Activated naive CD8-positive, alpha-beta T cell (primary cell): Measurements from ENCODE around the gene SLIT3.
A peak's percentile ranks its signal among the peaks of the same experiment; 100 is the strongest.
"Not testable (repeated sequence)": the region's sequence is repeated elsewhere in the genome, so short reads cannot be mapped to it uniquely, and the experiment has no call there.

Experiments
- H3K27ac Mint-ChIP-seq: one replicate; pipeline ENCODE4 v1.8.0; 2021; ENCODE audit warnings: mixed read lengths
- H3K27me3 Mint-ChIP-seq: one replicate; pipeline ENCODE4 v1.8.0; 2021; ENCODE audit warnings: mixed read lengths
- H3K36me3 Mint-ChIP-seq: one replicate; pipeline ENCODE4 v1.8.0; 2021; ENCODE audit warnings: mixed read lengths
- H3K4me1 Mint-ChIP-seq: one replicate; pipeline ENCODE4 v1.8.0; 2021; ENCODE audit warnings: low read depth, mixed read lengths
- H3K4me3 Mint-ChIP-seq: one replicate; pipeline ENCODE4 v1.8.0; 2021; ENCODE audit warnings: mild to moderate bottlenecking, mixed read lengths
- H3K9me3 Mint-ChIP-seq: one replicate; pipeline ENCODE4 v1.8.0; 2021; ENCODE audit warnings: low read depth, mixed read lengths

The SLIT3 gene

GRCh38 chr5:168746126-168746892 lies 554.6 kb downstream of the SLIT3 start:
- H3K36me3 Mint-ChIP-seq, H3K9me3 Mint-ChIP-seq, H3K27me3 Mint-ChIP-seq, H3K4me3 Mint-ChIP-seq, H3K4me1 Mint-ChIP-seq: not testable (repeated sequence)
- peak overlapping the region; percentile 50 for H3K27ac Mint-ChIP-seq

- Mint-ChIP-seq H3K9me3 (no peaks in the 10 kb centered on the region), H3K27me3 (no peaks in the 10 kb centered on the region), H3K4me1 (no peaks in the 10 kb centered on the region), H3K27ac (no peak overlapping the region), H3K4me3 (no peak overlapping the region), H3K36me3 (no peaks in the 10 kb centered on the region)
These were observed 557.3 kb downstream of the SLIT3 start for GRCh38 chr5:168743617-168744016.

- H3K27ac Mint-ChIP-seq, H3K9me3 Mint-ChIP-seq, H3K36me3 Mint-ChIP-seq, H3K27me3 Mint-ChIP-seq, H3K4me1 Mint-ChIP-seq, H3K4me3 Mint-ChIP-seq: not testable (repeated sequence)
These were observed 558.6 kb downstream of the SLIT3 start for GRCh38 chr5:168742311-168742710.

- Mint-ChIP-seq H3K36me3 (no peaks in the 10 kb centered on the region), H3K27me3 (peaks cover 6% of the 10 kb centered on the region), H3K4me3 (no peak overlapping the region), H3K9me3 (no peaks in the 10 kb centered on the region), H3K27ac (no peak overlapping the region), H3K4me1 (no peaks in the 10 kb centered on the region)
These were observed 560.1 kb downstream of the SLIT3 start for GRCh38 chr5:168740811-168741213.

GRCh38 chr5:168740092-168740800 lies 560.7 kb downstream of the SLIT3 start:
- Mint-ChIP-seq H3K4me1 (no peaks in the 10 kb centered on the region), H3K9me3 (no peaks in the 10 kb centered on the region), H3K36me3 (no peaks in the 10 kb centered on the region), H3K27me3 (peaks cover 6% of the 10 kb centered on the region), H3K4me3 (no peak overlapping the region), H3K27ac (no peak overlapping the region)

GRCh38 chr5:168737066-168737465 lies 563.9 kb downstream of the SLIT3 start:
- H3K9me3 Mint-ChIP-seq: no peaks in the 10 kb centered on the region
- no peaks in the 10 kb centered on the region for H3K4me1 Mint-ChIP-seq
- no peak overlapping the region for H3K4me3 Mint-ChIP-seq
- no peak overlapping the region for H3K27ac Mint-ChIP-seq
- H3K36me3 Mint-ChIP-seq: no peaks in the 10 kb centered on the region
- peaks cover 6% of the 10 kb centered on the region for H3K27me3 Mint-ChIP-seq

GRCh38 chr5:168736281-168736831 lies 564.6 kb downstream of the SLIT3 start:
- Mint-ChIP-seq H3K4me1 (no peaks in the 10 kb centered on the region), H3K27ac (no peak overlapping the region), H3K9me3 (no peaks in the 10 kb centered on the region), H3K36me3 (no peaks in the 10 kb centered on the region), H3K4me3 (no peak overlapping the region), H3K27me3 (peaks cover 6% of the 10 kb centered on the region)

- H3K36me3 Mint-ChIP-seq: peaks cover 4% of the 10 kb centered on the region
These were observed 566.2 kb downstream of the SLIT3 start for GRCh38 chr5:168734620-168735300.

GRCh38 chr5:168734119-168734518 lies 566.8 kb downstream of the SLIT3 start:
- Mint-ChIP-seq H3K9me3 (peaks cover 18% of the 10 kb centered on the region), H3K4me1 (no peaks in the 10 kb centered on the region), H3K36me3 (peaks cover 5% of the 10 kb centered on the region), H3K4me3 (no peak overlapping the region), H3K27me3 (peaks cover 18% of the 10 kb centered on the region), H3K27ac (no peak overlapping the region)

More at GRCh38 chr5:168734620-168735300, 566.2 kb downstream of the SLIT3 start:
- H3K27ac Mint-ChIP-seq: no peak overlapping the region
- H3K27me3 Mint-ChIP-seq: peaks cover 14% of the 10 kb centered on the region
- no peaks in the 10 kb centered on the region for H3K4me1 Mint-ChIP-seq
- H3K4me3 Mint-ChIP-seq: no peak overlapping the region
- peaks cover 14% of the 10 kb centered on the region for H3K9me3 Mint-ChIP-seq

GRCh38 chr5:168728546-168729211 lies 572.3 kb downstream of the SLIT3 start:
- Mint-ChIP-seq H3K36me3 (peaks cover 5% of the 10 kb centered on the region), H3K27me3 (peaks cover 16% of the 10 kb centered on the region), H3K9me3 (peaks cover 24% of the 10 kb centered on the region), H3K27ac (no peak overlapping the region), H3K4me1 (no peaks in the 10 kb centered on the region), H3K4me3 (no peak overlapping the region)

GRCh38 chr5:168727547-168727946 lies 573.4 kb downstream of the SLIT3 start:
- H3K4me1 Mint-ChIP-seq: no peaks in the 10 kb centered on the region
- no peak overlapping the region for H3K4me3 Mint-ChIP-seq
- peaks cover 5% of the 10 kb centered on the region for H3K36me3 Mint-ChIP-seq
- H3K27me3 Mint-ChIP-seq: peaks cover 23% of the 10 kb centered on the region
- H3K9me3 Mint-ChIP-seq: peaks cover 24% of the 10 kb centered on the region
- H3K27ac Mint-ChIP-seq: no peak overlapping the region

GRCh38 chr5:168726342-168726741 lies 574.6 kb downstream of the SLIT3 start:
- no peaks in the 10 kb centered on the region for H3K4me1 Mint-ChIP-seq
- H3K4me3 Mint-ChIP-seq: no peak overlapping the region
- H3K9me3 Mint-ChIP-seq: peaks cover 24% of the 10 kb centered on the region
- H3K27me3 Mint-ChIP-seq: peaks cover 25% of the 10 kb centered on the region
- H3K27ac Mint-ChIP-seq: no peak overlapping the region
- peaks cover 5% of the 10 kb centered on the region for H3K36me3 Mint-ChIP-seq

- H3K9me3 Mint-ChIP-seq: peaks cover 7% of the 10 kb centered on the region
- H3K4me1 Mint-ChIP-seq: no peaks in the 10 kb centered on the region
- H3K4me3 Mint-ChIP-seq: no peak overlapping the region
- no peak overlapping the region for H3K27ac Mint-ChIP-seq
- H3K36me3 Mint-ChIP-seq: no peaks in the 10 kb centered on the region
- peaks cover 15% of the 10 kb centered on the region for H3K27me3 Mint-ChIP-seq
These were observed 576.7 kb downstream of the SLIT3 start for GRCh38 chr5:168724227-168724626.

- peaks cover 3% of the 10 kb centered on the region for H3K9me3 Mint-ChIP-seq
- H3K36me3 Mint-ChIP-seq: no peaks in the 10 kb centered on the region
- H3K4me3 Mint-ChIP-seq: no peak overlapping the region
- H3K4me1 Mint-ChIP-seq: no peaks in the 10 kb centered on the region
- H3K27me3 Mint-ChIP-seq: peaks cover 15% of the 10 kb centered on the region
- H3K27ac Mint-ChIP-seq: no peak overlapping the region
These were observed 577.9 kb downstream of the SLIT3 start for GRCh38 chr5:168723037-168723436.
